ENCODE data around the gene CYTH3. TPM values are rescaled to one million over a fixed set of nuclear protein-coding genes. Genes with fewer than 3 reads are reported as not detected.

CYTH3 gene
- total and polyA plus RNA-seq, 2 of the 4 experiments (the other 2 are of a cell fraction), result 14.2 to 34.8 TPM

DNA sequence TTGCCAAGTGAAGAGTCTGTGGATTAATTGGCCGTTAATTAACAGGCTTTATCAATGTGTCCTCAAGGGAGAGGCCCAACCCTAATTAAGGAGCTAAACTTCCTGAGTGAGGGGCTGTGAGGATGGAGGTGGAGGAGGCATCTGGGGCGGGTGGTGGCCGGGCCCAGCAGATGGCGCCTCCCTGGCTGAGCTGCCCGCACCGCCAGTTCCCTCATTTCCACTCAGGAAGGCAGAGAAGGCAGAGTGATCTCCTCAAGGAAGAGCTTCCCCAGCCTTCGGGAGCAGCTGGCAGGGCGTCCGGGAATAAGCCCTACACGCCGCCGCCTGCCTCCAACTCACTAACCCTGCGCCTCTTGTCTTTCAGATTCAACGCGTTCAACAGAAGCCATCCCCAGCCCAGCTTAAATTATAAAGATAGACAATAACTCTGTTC, 112.2 kb downstream of the CYTH3 start:
- POLR2A ChIA-PET (ENCODE audit: unreplicated experiment), result no interaction called here
- Histone ChIP-seq H3K4me1 (ENCODE audit: control insufficient read depth, insufficient read depth, low read length) (peaks cover 1% of the 10 kb centered on the region), H2AK9ac (replicated peaks; ENCODE audit: low read depth, low read length, poor library complexity) (no peak overlapping the region), H2AFZ (replicated peaks; ENCODE audit: low read length, poor library complexity) (no peak overlapping the region), H4K20me1 (ENCODE audit: insufficient read depth, low read length) (no peaks in the 10 kb centered on the region; the same call in 1 of the 2 replicates), H3K4me3 (ENCODE audit: insufficient read depth, low read depth, low read length) (no peak overlapping the region), H3K56ac (ENCODE audit: extremely low read depth, insufficient read depth, low read length) (no peak overlapping the region), H3K36me3 (ENCODE audit: control insufficient read depth, insufficient read depth, low read length) (peaks cover 59% of the 10 kb centered on the region), H4K5ac (ENCODE audit: low read depth, low read length) (no peak overlapping the region), H2BK20ac (ENCODE audit: low read depth, low read length) (no peak overlapping the region), H2BK120ac (ENCODE audit: low read depth, low read length) (no peak overlapping the region), H3K4me2 (ENCODE audit: low read depth, low read length) (no peak overlapping the region), H3K4ac (ENCODE audit: low read depth, low read length) (no peak overlapping the region; the same call in 1 of the 2 replicates), H3K27me3 (ENCODE audit: control insufficient read depth, insufficient read depth, low read length) (no peaks in the 10 kb centered on the region), H4K91ac (ENCODE audit: insufficient read depth, low read depth, low read length) (no peak overlapping the region), H3K14ac (replicated peaks; ENCODE audit: low read depth, low read length) (no peak overlapping the region), H3K9me3 (ENCODE audit: control insufficient read depth, insufficient read depth, low read length) (no peaks in the 10 kb centered on the region), H3K23ac (ENCODE audit: low read depth, low read length) (no peak overlapping the region), H2BK15ac (ENCODE audit: low read depth, low read length) (no peak overlapping the region), H3K79me1 (ENCODE audit: low read depth in 1 of 2, low read length in 2 of 2) (peaks cover 4 to 27% of the 10 kb centered on the region in 2 experiments; a peak in 2 of 4 replicates), H2BK5ac (ENCODE audit: low read depth, low read length, poor library complexity, severe bottlenecking) (no peak overlapping the region), H3K9me1 (ENCODE audit: insufficient read depth, low read length) (no peaks in the 10 kb centered on the region), H3K9ac (ENCODE audit: low read depth, low read length) (no peak overlapping the region), H2AK5ac (ENCODE audit: low read depth, low read length) (no peak overlapping the region), H3K18ac (ENCODE audit: low read depth, low read length) (no peak overlapping the region), H3K27ac (ENCODE audit: insufficient read depth, low read length) (no peak overlapping the region), H4K8ac (ENCODE audit: low read depth in 2 of 2, low read length in 2 of 2) (peak overlapping the region in 1 of 2 experiments; percentile 32; a peak in 1 of 4 replicates)
- ATAC-seq (ENCODE audit: low read depth) (peak; percentile 88), DNase-seq (peak; percentile 65)
- no TSS peak for BruUV-seq (replicated peaks)
- CTCF ChIA-PET, result interaction anchor here (0.6 to 1.7 kb wide), 19 partner anchors 10 to 194 kb away, joined by 3 to 15 read pairs (median 4); no protein-coding TSS in a partner anchor
- intact Hi-C loops (cut with micrococcal nuclease), result loop anchor here (1.0 kb wide), 2 partner anchors 111 to 163 kb away; no protein-coding TSS in a partner anchor
- no CpG with 5 or more reads among the region's 15 CpGs for WGBS, 2 experiments (ENCODE audit: extremely low coverage in 2 of 2, insufficient read length in 1 of 2)
- TF ChIP-seq MAZ (IDR thresholded peaks at IDR 0.05; ENCODE audit: borderline replicate concordance, low read depth, low read length) (no peak), RFX5 (IDR thresholded peaks at IDR 0.05; ENCODE audit: low read depth, low read length) (no peak), FOS (IDR thresholded peaks at IDR 0.05; ENCODE audit: low read depth, low read length) (no peak), MAFK (IDR thresholded peaks at IDR 0.05; ENCODE audit: low read depth, low read length) (no peak), MXI1 (IDR thresholded peaks at IDR 0.05; ENCODE audit: borderline replicate concordance, low read depth, low read length) (no peak), SMC3 (IDR thresholded peaks at IDR 0.05; ENCODE audit: low read depth, low read length) (peak; percentile 93), CEBPB (IDR thresholded peaks at IDR 0.05; ENCODE audit: low read depth, low read length) (no peak), BHLHE40 (IDR thresholded peaks at IDR 0.05; ENCODE audit: low read depth, low read length) (no peak), POLR2A (IDR thresholded peaks at IDR 0.05; ENCODE audit: low read depth, low read length) (no peak), RCOR1 (IDR thresholded peaks at IDR 0.05; ENCODE audit: insufficient replicate concordance, low read length) (no peak), CHD1 (IDR thresholded peaks at IDR 0.05; ENCODE audit: low read depth, low read length) (no peak), RAD21 (IDR thresholded peaks at IDR 0.05; ENCODE audit: low read length) (peak; percentile 78), NFE2L2 (IDR thresholded peaks at IDR 0.05; ENCODE audit: low read depth, low read length) (no peak)
- TF ChIP-seq, protein P1, sequence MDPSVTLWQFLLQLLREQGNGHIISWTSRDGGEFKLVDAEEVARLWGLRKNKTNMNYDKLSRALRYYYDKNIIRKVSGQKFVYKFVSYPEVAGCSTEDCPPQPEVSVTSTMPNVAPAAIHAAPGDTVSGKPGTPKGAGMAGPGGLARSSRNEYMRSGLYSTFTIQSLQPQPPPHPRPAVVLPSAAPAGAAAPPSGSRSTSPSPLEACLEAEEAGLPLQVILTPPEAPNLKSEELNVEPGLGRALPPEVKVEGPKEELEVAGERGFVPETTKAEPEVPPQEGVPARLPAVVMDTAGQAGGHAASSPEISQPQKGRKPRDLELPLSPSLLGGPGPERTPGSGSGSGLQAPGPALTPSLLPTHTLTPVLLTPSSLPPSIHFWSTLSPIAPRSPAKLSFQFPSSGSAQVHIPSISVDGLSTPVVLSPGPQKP (IDR thresholded peaks at IDR 0.05; ENCODE audit: borderline replicate concordance, low read depth, low read length), result no peak
- TF ChIP-seq, protein P2, sequence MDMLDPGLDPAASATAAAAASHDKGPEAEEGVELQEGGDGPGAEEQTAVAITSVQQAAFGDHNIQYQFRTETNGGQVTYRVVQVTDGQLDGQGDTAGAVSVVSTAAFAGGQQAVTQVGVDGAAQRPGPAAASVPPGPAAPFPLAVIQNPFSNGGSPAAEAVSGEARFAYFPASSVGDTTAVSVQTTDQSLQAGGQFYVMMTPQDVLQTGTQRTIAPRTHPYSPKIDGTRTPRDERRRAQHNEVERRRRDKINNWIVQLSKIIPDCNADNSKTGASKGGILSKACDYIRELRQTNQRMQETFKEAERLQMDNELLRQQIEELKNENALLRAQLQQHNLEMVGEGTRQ (IDR thresholded peaks at IDR 0.05; ENCODE audit: low read depth, low read length), result no peak
- TF ChIP-seq, protein P3, sequence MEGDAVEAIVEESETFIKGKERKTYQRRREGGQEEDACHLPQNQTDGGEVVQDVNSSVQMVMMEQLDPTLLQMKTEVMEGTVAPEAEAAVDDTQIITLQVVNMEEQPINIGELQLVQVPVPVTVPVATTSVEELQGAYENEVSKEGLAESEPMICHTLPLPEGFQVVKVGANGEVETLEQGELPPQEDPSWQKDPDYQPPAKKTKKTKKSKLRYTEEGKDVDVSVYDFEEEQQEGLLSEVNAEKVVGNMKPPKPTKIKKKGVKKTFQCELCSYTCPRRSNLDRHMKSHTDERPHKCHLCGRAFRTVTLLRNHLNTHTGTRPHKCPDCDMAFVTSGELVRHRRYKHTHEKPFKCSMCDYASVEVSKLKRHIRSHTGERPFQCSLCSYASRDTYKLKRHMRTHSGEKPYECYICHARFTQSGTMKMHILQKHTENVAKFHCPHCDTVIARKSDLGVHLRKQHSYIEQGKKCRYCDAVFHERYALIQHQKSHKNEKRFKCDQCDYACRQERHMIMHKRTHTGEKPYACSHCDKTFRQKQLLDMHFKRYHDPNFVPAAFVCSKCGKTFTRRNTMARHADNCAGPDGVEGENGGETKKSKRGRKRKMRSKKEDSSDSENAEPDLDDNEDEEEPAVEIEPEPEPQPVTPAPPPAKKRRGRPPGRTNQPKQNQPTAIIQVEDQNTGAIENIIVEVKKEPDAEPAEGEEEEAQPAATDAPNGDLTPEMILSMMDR (conservative IDR thresholded peaks at IDR 0.05; ENCODE audit: low read depth, low read length), result peak; percentile 73
- dilution Hi-C loops (cut with HindIII; ENCODE audit: low sequenced_read_pairs, unreplicated experiment), result no loop called here
- in situ Hi-C loops (cut with MboI; ENCODE audit: low sequenced_read_pairs), result loop anchor here (5.0 kb wide), 1 partner anchor 162 kb away; no protein-coding TSS in a partner anchor
